Fibroblast of lung (primary cell): ENCODE data around the gene KDM4D.

Experiments
- EZH2 ChIP-seq: IDR thresholded peaks from 2 replicates; pipeline ENCODE4 v1.5.1; 2012; ENCODE audit warnings: low read length, control low read depth, mild to moderate bottlenecking; ENCODE audit errors: missing control alignments
- TF ChIP-seq, protein P1 (sequence below), 2 donors: IDR thresholded peaks in 1 of 2; conservative IDR thresholded peaks in 1 of 2; 1 replicate in 1 of 2; 2 replicates in 1 of 2; pipeline ENCODE4 v1.5.1; 2011 to 2012; ENCODE audit warnings: low read length in 2 of 2, control low read depth in 1 of 2, inconsistent platforms in 1 of 2, low read depth in 1 of 2, mild to moderate bottlenecking in 1 of 2

DNA sequence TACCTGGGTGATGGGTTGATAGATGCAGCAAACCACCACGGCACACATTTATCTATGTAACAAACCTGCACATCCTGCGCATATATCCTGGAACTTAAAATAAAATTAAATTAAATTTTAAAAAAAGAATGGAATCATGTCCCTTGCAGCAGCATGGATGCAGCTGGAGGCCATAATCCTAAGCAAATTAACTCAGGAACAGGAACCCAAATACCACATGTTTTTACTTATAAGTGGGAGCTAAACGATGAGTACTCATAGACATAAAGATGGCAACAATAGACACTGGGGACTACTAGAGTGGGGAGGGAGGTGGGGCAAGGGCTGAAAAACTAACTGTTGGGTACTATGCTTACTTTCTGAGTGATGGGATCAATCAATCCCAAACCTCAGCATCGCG, 41.0 kb upstream of the KDM4D start:
- TF ChIP-seq, protein P1, sequence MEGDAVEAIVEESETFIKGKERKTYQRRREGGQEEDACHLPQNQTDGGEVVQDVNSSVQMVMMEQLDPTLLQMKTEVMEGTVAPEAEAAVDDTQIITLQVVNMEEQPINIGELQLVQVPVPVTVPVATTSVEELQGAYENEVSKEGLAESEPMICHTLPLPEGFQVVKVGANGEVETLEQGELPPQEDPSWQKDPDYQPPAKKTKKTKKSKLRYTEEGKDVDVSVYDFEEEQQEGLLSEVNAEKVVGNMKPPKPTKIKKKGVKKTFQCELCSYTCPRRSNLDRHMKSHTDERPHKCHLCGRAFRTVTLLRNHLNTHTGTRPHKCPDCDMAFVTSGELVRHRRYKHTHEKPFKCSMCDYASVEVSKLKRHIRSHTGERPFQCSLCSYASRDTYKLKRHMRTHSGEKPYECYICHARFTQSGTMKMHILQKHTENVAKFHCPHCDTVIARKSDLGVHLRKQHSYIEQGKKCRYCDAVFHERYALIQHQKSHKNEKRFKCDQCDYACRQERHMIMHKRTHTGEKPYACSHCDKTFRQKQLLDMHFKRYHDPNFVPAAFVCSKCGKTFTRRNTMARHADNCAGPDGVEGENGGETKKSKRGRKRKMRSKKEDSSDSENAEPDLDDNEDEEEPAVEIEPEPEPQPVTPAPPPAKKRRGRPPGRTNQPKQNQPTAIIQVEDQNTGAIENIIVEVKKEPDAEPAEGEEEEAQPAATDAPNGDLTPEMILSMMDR (conservative IDR thresholded peaks at IDR 0.05 in 1 of 2, IDR thresholded peaks at IDR 0.05 in 1 of 2; ENCODE audit: low read depth in 1 of 2, low read length in 2 of 2), result no peak
- TF ChIP-seq EZH2, result no peak
